Thymus (tissue), 11 donors: ENCODE measurements around the gene GARS1. TPM values are rescaled to one million over a fixed set of nuclear protein-coding genes. Genes with fewer than 3 reads are reported as not detected.

Experiments
- DNase-seq, 9 donors: peaks; one replicate each; pipeline ENCODE4 v3.0.0-alpha.2; 2013; ENCODE audit warnings: low spot score in 9 of 9, low read depth in 6 of 9, missing footprints in 1 of 9
- H3K27ac ChIP-seq, 2 donors: one replicate each; pipeline ENCODE4 v1.5.1; 2013; ENCODE audit warnings: control low read depth in 1 of 2, low read depth in 1 of 2, low read length in 1 of 2, mild to moderate bottlenecking in 1 of 2, moderate library complexity in 1 of 2
- H3K27me3 ChIP-seq, 2 donors: one replicate each; pipeline ENCODE4 v1.5.1; 2013; ENCODE audit warnings: low read length in 1 of 2; ENCODE audit not compliant: control insufficient read depth in 2 of 2, insufficient read depth in 1 of 2
- H3K36me3 ChIP-seq, 2 donors: one replicate each; pipeline ENCODE4 v1.5.1; 2013; ENCODE audit warnings: low read length in 1 of 2, mild to moderate bottlenecking in 1 of 2, moderate library complexity in 1 of 2; ENCODE audit not compliant: control insufficient read depth in 2 of 2, insufficient read depth in 2 of 2
- H3K4me1 ChIP-seq, 2 donors: one replicate each; pipeline ENCODE4 v1.5.1; 2013; ENCODE audit warnings: low read length in 2 of 2; ENCODE audit not compliant: control insufficient read depth in 2 of 2, insufficient read depth in 2 of 2
- H3K4me3 ChIP-seq, 2 donors: one replicate each; pipeline ENCODE4 v1.5.1; 2013; ENCODE audit warnings: low read length in 2 of 2, control low read depth in 1 of 2, mild to moderate bottlenecking in 1 of 2
- H3K9me3 ChIP-seq, 2 donors: one replicate each; pipeline ENCODE4 v1.5.1; 2013; ENCODE audit warnings: low read length in 1 of 2, mild to moderate bottlenecking in 1 of 2; ENCODE audit not compliant: control insufficient read depth in 2 of 2, insufficient read depth in 1 of 2
- WGBS: extraction: QIAGEN DNeasy Blood & Tissue Kit; methylation state at CpG from one replicate; pipeline ENCODE4 v1.1.7; 2013; 5-methylcytosine and 5-hydroxymethylcytosine counted together
- polyA plus RNA-seq: library from polyadenylated mRNA; stranded (reverse); fragments of 200-250 nt; gene quantifications from one replicate; pipeline ENCODE4 v1.2.3, GENCODE V29; 2013
- total RNA-seq: library from RNA; stranded (reverse); fragments of 120-200 nt; gene quantifications from one replicate; pipeline ENCODE4 v1.2.4, GENCODE V29; 2013
- donor health status: healthy.

GARS1 gene
- total and polyA plus RNA-seq, 2 donors = 44.9 to 56.9 TPM

- WGBS = 97% methylated on average over 12 of the region's 12 CpGs
- no peak for DNase-seq
- no peak overlapping the region for H3K4me3 ChIP-seq
- peaks cover 4 to 11% of the 10 kb centered on the region in 2 donors for H3K36me3 ChIP-seq
- H3K4me1 ChIP-seq = no peaks in the 10 kb centered on the region
- no peaks in the 10 kb centered on the region for H3K27me3 ChIP-seq
- H3K27ac ChIP-seq = no peak overlapping the region
- no peaks in the 10 kb centered on the region for H3K9me3 ChIP-seq
These were observed 51.5 kb downstream of the GARS1 start for GRCh38 chr7:30646154-30646553.

DNA sequence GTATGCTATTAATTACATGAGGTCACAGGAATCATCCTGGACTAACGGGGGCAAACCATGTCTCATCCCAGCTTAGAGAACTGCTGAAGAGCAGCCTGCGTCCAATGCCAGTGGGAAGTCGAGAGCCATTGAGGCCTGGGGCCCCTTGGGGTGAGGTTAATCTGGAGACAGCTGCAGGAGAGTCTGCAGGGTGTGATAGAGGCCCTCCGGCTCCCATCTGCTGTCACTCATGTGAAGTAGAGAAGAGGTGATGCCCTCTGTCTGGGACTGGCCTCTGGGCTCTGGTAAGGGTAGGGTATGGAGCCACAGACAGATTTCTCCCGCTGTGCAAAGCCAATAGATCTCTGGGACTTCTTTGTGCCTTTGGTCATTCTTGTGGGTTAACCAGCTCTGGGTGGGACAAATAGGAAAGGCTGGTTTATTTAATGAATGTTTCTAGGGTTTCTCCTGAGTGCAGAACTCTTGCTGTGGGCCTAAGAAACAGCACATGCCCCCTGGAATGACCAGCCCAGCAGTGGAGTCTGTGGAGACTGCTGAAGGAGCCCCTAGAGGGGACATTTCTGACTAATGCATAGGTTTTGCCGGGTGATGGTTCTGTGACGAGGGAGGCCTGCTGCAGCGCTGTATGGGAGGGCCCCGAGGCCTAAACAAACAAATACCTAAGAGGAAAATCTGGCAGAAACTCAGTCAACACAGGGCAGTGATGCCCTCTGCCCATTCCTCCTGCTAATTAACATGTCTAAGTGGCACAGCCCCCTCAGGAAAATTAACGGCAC is 53.1 kb downstream of the GARS1 start:
- no peak for DNase-seq
- H3K4me3 ChIP-seq = no peak overlapping the region
- WGBS = 96% methylated on average over 10 of the region's 10 CpGs
- no peaks in the 10 kb centered on the region for H3K9me3 ChIP-seq
- no peak overlapping the region for H3K27ac ChIP-seq
- H3K4me1 ChIP-seq = no peaks in the 10 kb centered on the region
- H3K27me3 ChIP-seq = no peaks in the 10 kb centered on the region
- peaks cover 4 to 11% of the 10 kb centered on the region in 2 donors for H3K36me3 ChIP-seq

DNA sequence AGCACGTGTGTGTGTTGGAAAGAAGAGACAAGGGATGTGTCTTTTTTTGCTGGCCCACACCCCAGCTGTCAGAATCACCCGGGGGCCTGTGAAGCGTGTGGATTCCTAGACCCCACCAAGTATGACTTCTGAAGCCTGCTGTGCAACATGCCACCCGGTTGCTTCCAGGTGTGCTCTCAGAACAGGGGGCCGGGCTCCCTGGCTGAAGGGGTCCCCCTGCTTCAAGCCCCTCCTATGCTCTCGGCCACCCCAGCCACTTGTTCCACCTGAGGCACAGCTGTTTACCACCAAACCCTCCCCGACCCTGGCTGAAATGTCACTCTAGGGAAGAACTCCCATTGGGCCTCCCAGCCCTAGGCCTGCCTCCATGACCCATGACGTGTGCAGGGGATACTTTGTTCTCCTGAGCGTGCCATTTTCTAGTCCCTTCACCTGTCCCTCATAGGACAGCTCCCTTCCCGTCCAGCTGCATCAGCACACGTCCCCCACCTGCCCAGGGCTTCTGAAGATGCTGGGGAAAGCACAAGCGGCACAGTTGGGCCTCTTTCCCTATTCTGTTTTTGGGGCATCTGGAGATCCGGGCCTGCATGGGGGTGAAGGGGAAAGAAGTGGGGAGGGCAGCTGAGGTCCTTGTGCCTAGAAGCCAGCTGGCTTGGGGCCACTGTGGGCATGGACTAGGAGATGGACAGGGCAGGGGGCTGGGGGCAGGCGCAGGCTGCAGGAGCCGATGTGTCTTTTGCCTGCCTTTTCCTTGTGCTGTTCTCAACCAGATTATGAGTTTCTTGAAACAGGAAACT is 54.3 kb downstream of the GARS1 start:
- no peak overlapping the region for H3K4me3 ChIP-seq
- H3K4me1 ChIP-seq = no peaks in the 10 kb centered on the region
- no peaks in the 10 kb centered on the region for H3K27me3 ChIP-seq
- no peak for DNase-seq
- no peak overlapping the region for H3K27ac ChIP-seq
- 96% methylated on average over 15 of the region's 15 CpGs for whole genome bisulfite sequencing
- H3K9me3 ChIP-seq = no peaks in the 10 kb centered on the region
- peaks cover 4 to 11% of the 10 kb centered on the region in 2 donors for H3K36me3 ChIP-seq

GRCh38 chr7:30649717-30650420 is 55.2 kb downstream of the GARS1 start:
- 92% methylated on average over 13 of the region's 13 CpGs for WGBS
- no peak overlapping the region for H3K4me3 ChIP-seq
- H3K27ac ChIP-seq = no peak overlapping the region
- no peaks in the 10 kb centered on the region for H3K27me3 ChIP-seq
- no peak for DNase-seq
- no peaks in the 10 kb centered on the region for H3K9me3 ChIP-seq
- H3K4me1 ChIP-seq = no peaks in the 10 kb centered on the region
- H3K36me3 ChIP-seq = peaks cover 4 to 10% of the 10 kb centered on the region in 2 donors

DNA sequence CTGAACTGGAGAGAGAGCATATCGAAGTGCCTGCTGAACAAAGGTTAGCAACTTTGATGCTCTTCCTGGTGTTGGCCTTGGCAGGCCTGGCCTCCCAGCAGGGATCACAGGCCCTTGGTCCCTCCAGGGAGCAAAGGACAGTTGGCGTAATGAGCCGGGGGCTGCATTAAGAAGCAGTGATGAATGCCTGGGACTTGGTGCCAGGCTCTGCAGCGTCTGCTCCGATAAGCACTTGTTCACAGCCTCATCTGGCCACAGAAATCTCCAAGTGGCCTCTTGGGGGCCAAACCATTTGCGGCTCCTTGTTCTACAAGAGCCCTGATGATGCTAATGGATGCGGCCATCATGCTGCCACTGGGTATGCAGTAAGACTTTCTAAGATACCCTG is 55.7 kb downstream of the GARS1 start:
- no peak for DNase-seq
- H3K4me1 ChIP-seq = no peaks in the 10 kb centered on the region
- WGBS = 97% methylated on average over 7 of the region's 7 CpGs
- no peak overlapping the region for H3K27ac ChIP-seq
- no peaks in the 10 kb centered on the region for H3K27me3 ChIP-seq
- H3K4me3 ChIP-seq = no peak overlapping the region
- H3K9me3 ChIP-seq = no peaks in the 10 kb centered on the region
- peaks cover 4% of the 10 kb centered on the region in 2 donors for H3K36me3 ChIP-seq

GRCh38 chr7:30652132-30652531 is 57.5 kb downstream of the GARS1 start:
- DNase-seq = no peak
- 99% methylated on average over 7 of the region's 7 CpGs for WGBS
- no peak overlapping the region for H3K4me3 ChIP-seq
- H3K27me3 ChIP-seq = no peaks in the 10 kb centered on the region
- no peaks in the 10 kb centered on the region for H3K4me1 ChIP-seq
- H3K9me3 ChIP-seq = no peaks in the 10 kb centered on the region
- no peak overlapping the region for H3K27ac ChIP-seq
- H3K36me3 ChIP-seq = peaks cover 0 to 2% of the 10 kb centered on the region in 2 donors

GRCh38 chr7:30652698-30653641 is 58.3 kb downstream of the GARS1 start:
- H3K27ac ChIP-seq = no peak overlapping the region
- no peak overlapping the region for H3K4me3 ChIP-seq
- no peaks in the 10 kb centered on the region for H3K36me3 ChIP-seq
- 96% methylated on average over 19 of the region's 19 CpGs for WGBS
- no peak for DNase-seq
- no peaks in the 10 kb centered on the region for H3K27me3 ChIP-seq
- no peaks in the 10 kb centered on the region for H3K4me1 ChIP-seq
- no peaks in the 10 kb centered on the region for H3K9me3 ChIP-seq

GRCh38 chr7:30654296-30655090 is 59.8 kb downstream of the GARS1 start:
- Histone ChIP-seq H3K4me1 (no peaks in the 10 kb centered on the region), H3K36me3 (no peaks in the 10 kb centered on the region), H3K9me3 (no peaks in the 10 kb centered on the region), H3K27ac (no peak overlapping the region), H3K27me3 (no peaks in the 10 kb centered on the region), H3K4me3 (no peak overlapping the region)
- 97% methylated on average over 15 of the region's 15 CpGs for WGBS
- no peak for DNase-seq
